ENCODE results near the gene PIM1.

Gene PIM1

DNA sequence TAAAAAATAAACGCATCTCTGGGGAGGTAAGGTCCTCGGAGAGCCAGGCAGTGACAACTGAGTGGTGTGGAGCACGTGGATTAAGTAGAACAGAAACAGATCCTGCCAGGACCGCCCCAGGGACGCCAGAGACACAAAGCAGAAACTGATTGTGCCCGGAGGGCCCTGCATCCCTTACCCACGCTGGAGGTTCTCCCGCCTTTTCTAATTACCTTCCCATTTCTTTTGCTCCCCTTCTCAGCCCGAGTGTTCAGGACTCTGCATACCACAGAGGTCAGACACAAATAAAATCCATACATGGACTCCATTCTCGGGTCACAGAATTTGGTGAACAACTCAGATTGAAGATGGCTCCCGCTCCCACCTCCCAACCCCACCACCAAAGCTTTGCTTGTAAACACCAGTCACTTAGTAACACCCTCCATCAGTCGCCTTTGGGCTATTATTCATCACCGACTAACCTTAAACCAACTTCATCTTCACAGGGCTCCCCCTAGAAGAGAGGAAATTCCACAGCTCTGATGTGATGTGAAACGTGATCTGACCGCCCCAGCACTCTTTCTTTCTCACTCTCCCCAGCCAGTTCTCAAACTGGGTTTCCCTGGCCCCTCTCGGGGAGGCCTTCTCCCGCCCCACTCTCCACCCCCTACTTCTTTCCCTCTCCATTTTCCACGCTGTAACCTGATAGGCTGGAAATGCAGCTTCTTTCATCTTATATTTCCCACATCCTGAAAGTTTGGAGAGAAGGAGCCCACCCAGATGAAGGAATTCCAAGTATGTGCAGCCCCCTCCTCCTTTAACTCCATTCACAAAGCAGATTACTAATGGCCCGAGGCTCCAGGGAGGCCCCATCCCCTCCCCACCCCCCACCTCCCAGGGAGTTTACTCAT is 32.5 kb upstream of the PIM1 start:
- Histone ChIP-seq H3K4me1 (ENCODE audit: control insufficient read depth, insufficient read depth, low read length, poor library complexity, severe bottlenecking) (peaks cover 19% of the 10 kb centered on the region), H3K36me3 (ENCODE audit: control insufficient read depth, insufficient read depth, low read length) (no peaks in the 10 kb centered on the region), H3K27me3 (replicated peaks; ENCODE audit: control insufficient read depth, insufficient read depth, low read length, poor library complexity, severe bottlenecking) (no peaks in the 10 kb centered on the region), H3K4me3 (ENCODE audit: insufficient read depth, low read depth, low read length, poor library complexity, severe bottlenecking) (no peak overlapping the region), H3K27ac (ENCODE audit: insufficient read depth, low read length, poor library complexity, severe bottlenecking) (no peak overlapping the region), H3K9me3 (ENCODE audit: control insufficient read depth, low read length) (no peaks in the 10 kb centered on the region)
- peak in 2 of 3 donors; percentile 13 to 37 for DNase-seq

DNA sequence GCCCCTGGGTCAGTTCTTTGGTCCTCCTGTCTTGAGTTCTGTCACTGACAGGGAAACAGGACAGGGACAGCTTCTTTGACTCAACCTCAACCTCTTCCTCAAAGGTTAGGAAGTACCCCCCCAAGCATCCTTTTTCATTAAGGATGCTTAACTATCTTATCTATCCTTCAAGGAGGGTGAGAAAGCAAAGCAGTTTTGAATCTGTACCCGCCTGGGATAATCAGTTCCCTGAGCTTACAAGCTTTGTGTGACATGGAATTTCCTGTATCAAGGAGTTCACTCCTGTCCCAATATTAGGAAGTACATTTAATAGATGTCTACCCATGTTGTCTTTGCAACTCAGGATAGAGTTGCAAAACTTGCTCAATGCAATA is 31.1 kb upstream of the PIM1 start:
- H3K9me3 ChIP-seq (ENCODE audit: control insufficient read depth, low read length): no peaks in the 10 kb centered on the region
- no peaks in the 10 kb centered on the region for H3K36me3 ChIP-seq (ENCODE audit: control insufficient read depth, insufficient read depth, low read length)
- no peak overlapping the region for H3K27ac ChIP-seq (ENCODE audit: insufficient read depth, low read length, poor library complexity, severe bottlenecking)
- peaks cover 18% of the 10 kb centered on the region for H3K4me1 ChIP-seq (ENCODE audit: control insufficient read depth, insufficient read depth, low read length, poor library complexity, severe bottlenecking)
- H3K4me3 ChIP-seq (ENCODE audit: insufficient read depth, low read depth, low read length, poor library complexity, severe bottlenecking): no peak overlapping the region
- DNase-seq: no peak
- no peaks in the 10 kb centered on the region for H3K27me3 ChIP-seq (replicated peaks; ENCODE audit: control insufficient read depth, insufficient read depth, low read length, poor library complexity, severe bottlenecking)

DNA sequence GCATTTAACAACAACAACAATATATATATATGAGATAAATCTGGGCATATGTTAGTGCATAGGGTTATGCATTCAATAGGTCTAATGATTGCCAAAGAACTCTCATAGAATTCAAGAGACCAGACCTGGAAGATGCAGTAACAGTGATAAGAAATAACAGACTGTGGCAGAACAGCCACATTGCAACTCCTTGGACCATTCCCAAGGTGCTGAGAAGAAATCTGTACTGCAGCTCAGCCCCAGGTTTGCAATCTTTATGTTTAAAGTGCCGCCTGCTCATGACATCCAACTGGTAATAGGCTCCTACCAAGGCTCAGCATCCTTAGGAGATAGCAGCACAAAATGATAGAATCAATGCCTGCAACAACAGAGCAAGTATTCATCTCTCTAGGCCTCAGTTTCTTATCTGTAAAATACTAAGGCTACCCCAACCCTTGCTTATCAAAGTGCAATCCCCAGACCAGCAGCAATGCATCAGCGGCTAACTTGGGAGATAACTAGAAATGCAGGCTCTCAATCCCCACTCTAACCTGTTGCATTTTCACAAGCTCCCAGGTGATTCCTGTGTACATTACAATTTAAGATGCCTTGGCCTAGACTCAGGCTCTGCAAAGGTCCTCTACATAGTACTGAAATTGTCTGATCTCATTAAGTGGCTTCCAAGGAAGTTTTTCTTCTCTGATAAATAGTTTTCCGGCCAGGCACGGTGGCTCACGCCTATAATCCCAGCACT is 30.6 kb upstream of the PIM1 start:
- peaks cover 12% of the 10 kb centered on the region for H3K4me1 ChIP-seq (ENCODE audit: control insufficient read depth, insufficient read depth, low read length, poor library complexity, severe bottlenecking)
- H3K4me3 ChIP-seq (ENCODE audit: insufficient read depth, low read depth, low read length, poor library complexity, severe bottlenecking): no peak overlapping the region
- no peak for DNase-seq
- no peaks in the 10 kb centered on the region for H3K27me3 ChIP-seq (replicated peaks; ENCODE audit: control insufficient read depth, insufficient read depth, low read length, poor library complexity, severe bottlenecking)
- H3K9me3 ChIP-seq (ENCODE audit: control insufficient read depth, low read length): no peaks in the 10 kb centered on the region
- H3K27ac ChIP-seq (ENCODE audit: insufficient read depth, low read length, poor library complexity, severe bottlenecking): no peak overlapping the region
- H3K36me3 ChIP-seq (ENCODE audit: control insufficient read depth, insufficient read depth, low read length): no peaks in the 10 kb centered on the region

DNA sequence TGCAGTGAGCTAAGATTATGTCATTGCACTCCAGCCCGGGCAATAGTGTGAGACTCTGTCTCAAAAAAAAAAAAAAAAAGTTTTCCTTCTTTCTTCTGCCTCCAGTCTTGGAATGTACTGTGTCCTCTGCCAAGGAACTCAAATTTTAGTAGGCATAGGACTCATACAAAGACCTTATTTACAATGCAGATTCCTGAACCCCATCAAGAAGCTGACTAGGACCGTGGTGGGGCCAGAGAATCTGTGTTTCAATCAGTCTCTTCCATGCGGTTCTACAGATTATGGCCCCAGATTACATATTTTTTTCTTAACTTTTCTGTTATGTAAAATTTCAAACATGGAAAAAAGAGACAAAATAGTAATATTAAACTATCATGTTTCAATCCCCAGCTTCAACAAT is 29.8 kb upstream of the PIM1 start:
- H3K27ac ChIP-seq (ENCODE audit: insufficient read depth, low read length, poor library complexity, severe bottlenecking): no peak overlapping the region
- peaks cover 10% of the 10 kb centered on the region for H3K4me1 ChIP-seq (ENCODE audit: control insufficient read depth, insufficient read depth, low read length, poor library complexity, severe bottlenecking)
- no peaks in the 10 kb centered on the region for H3K36me3 ChIP-seq (ENCODE audit: control insufficient read depth, insufficient read depth, low read length)
- no peaks in the 10 kb centered on the region for H3K9me3 ChIP-seq (ENCODE audit: control insufficient read depth, low read length)
- DNase-seq: no peak
- no peaks in the 10 kb centered on the region for H3K27me3 ChIP-seq (replicated peaks; ENCODE audit: control insufficient read depth, insufficient read depth, low read length, poor library complexity, severe bottlenecking)
- H3K4me3 ChIP-seq (ENCODE audit: insufficient read depth, low read depth, low read length, poor library complexity, severe bottlenecking): no peak overlapping the region

DNA sequence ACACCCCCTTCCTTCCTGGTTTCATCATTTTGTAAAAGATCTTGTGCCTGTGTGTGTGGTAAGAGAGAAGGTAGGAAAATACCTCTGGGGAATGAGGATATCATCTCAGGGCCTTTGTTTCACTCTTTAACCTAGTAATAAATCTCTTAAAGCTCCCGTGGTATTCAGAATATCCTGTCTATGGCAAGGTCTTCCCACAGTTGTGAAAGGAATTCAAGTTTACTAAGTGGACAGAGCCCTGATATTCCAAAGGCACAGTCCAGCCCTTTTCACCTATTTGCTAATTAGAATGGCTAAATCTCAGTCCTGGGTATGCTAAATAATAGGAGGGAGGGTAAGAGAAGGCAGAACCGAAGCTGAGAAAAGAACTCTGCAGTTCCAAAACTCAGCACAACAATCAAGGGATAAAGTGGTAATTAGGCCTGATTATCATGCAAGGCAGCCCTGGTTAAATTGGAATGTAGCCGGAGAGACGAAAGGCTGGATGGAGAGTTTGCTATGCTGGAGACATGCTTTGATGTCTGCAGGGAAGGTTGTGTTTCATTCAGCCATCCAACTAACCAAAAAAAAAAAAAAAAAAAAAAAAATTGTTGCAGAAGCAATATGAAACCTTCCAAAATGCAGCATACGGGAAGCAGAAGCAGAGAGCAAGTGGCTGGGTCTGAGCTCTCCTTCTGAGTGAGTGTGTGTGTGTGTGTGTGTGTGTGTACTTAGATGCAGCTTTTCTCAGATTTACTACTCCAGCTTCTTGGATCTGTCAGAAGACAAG is 28.5 kb upstream of the PIM1 start:
- H3K4me1 ChIP-seq (ENCODE audit: control insufficient read depth, insufficient read depth, low read length, poor library complexity, severe bottlenecking): peaks cover 10% of the 10 kb centered on the region
- H3K9me3 ChIP-seq (ENCODE audit: control insufficient read depth, low read length): no peaks in the 10 kb centered on the region
- no peaks in the 10 kb centered on the region for H3K27me3 ChIP-seq (replicated peaks; ENCODE audit: control insufficient read depth, insufficient read depth, low read length, poor library complexity, severe bottlenecking)
- H3K36me3 ChIP-seq (ENCODE audit: control insufficient read depth, insufficient read depth, low read length): no peaks in the 10 kb centered on the region
- peak overlapping the region; percentile 33 for H3K27ac ChIP-seq (ENCODE audit: insufficient read depth, low read length, poor library complexity, severe bottlenecking)
- DNase-seq: no peak
- H3K4me3 ChIP-seq (ENCODE audit: insufficient read depth, low read depth, low read length, poor library complexity, severe bottlenecking): no peak overlapping the region

DNA sequence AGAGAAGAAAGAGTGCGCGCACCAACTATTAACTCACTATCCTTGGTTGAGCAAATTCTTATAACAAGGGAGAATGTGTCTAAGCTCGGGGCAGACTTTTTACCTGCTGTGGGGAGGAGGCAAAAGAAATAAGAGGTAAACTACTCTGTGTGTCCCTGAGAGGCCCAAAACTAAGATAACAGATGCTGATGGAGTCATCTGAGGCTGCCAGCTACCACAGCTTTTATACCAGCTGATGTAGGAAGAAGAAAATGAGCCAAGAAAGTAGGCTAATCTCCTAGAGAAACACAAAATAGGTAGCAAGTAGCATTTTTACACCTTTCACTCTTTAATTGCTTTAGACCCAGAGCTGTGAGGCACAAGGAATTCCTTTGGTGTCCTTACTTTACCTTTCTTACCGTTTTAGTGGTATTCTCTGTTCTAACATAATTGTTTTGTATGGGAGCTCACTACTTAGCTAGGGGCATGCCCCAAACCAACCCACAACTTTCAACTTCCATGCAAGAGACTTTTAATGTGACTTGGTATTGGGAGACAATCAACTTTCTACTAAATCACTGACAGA is 27.8 kb upstream of the PIM1 start:
- Histone ChIP-seq H3K9me3 (ENCODE audit: control insufficient read depth, low read length) (no peaks in the 10 kb centered on the region), H3K36me3 (ENCODE audit: control insufficient read depth, insufficient read depth, low read length) (no peaks in the 10 kb centered on the region), H3K4me1 (ENCODE audit: control insufficient read depth, insufficient read depth, low read length, poor library complexity, severe bottlenecking) (peaks cover 10% of the 10 kb centered on the region), H3K27ac (ENCODE audit: insufficient read depth, low read length, poor library complexity, severe bottlenecking) (peak overlapping the region; percentile 33), H3K27me3 (replicated peaks; ENCODE audit: control insufficient read depth, insufficient read depth, low read length, poor library complexity, severe bottlenecking) (no peaks in the 10 kb centered on the region), H3K4me3 (ENCODE audit: insufficient read depth, low read depth, low read length, poor library complexity, severe bottlenecking) (no peak overlapping the region)
- DNase-seq: no peak

DNA sequence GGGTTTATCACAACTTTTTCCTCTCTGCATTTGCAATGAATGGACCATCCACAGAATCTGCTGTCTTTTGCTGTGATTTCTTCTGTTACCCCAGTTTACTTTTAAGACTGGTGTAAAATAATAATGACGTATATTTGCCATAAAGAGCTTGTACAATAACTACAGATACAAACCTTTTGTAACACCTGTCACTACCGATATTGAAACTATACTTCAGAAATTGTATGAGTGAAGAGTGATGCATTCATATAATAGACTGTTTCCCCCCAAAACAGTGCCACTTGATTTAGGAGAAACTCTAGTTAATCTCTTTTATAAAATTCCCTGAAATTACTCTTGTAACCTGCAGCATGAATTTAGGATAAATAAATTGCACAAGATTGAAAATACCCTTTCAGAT is 26.4 kb upstream of the PIM1 start:
- Histone ChIP-seq H3K4me3 (ENCODE audit: insufficient read depth, low read depth, low read length, poor library complexity, severe bottlenecking) (no peak overlapping the region), H3K27me3 (replicated peaks; ENCODE audit: control insufficient read depth, insufficient read depth, low read length, poor library complexity, severe bottlenecking) (no peaks in the 10 kb centered on the region), H3K36me3 (ENCODE audit: control insufficient read depth, insufficient read depth, low read length) (no peaks in the 10 kb centered on the region), H3K9me3 (ENCODE audit: control insufficient read depth, low read length) (no peaks in the 10 kb centered on the region), H3K4me1 (ENCODE audit: control insufficient read depth, insufficient read depth, low read length, poor library complexity, severe bottlenecking) (peaks cover 4% of the 10 kb centered on the region), H3K27ac (ENCODE audit: insufficient read depth, low read length, poor library complexity, severe bottlenecking) (no peak overlapping the region)
- DNase-seq: no peak

DNA sequence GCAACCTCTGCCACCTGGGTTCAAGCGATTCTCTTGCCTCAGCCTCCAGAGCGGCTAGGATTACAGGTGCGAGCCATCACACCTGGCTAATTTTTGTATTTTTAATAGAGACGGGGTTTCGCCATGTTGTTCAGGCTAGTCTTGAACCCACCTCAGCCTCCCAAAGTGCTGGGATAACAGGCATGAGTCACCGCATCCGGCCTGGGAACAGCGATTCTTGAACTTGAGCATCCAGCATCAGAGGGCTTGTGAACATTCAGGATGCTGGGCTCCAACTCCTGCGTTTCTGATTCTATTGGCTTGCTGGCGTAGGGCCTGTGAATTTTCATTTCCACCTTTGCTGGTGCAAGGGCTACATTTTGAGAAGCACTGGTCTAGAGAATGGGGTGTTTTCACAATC is 24.5 kb upstream of the PIM1 start:
- Histone ChIP-seq H3K27me3 (replicated peaks; ENCODE audit: control insufficient read depth, insufficient read depth, low read length, poor library complexity, severe bottlenecking) (no peaks in the 10 kb centered on the region), H3K36me3 (ENCODE audit: control insufficient read depth, insufficient read depth, low read length) (no peaks in the 10 kb centered on the region), H3K9me3 (ENCODE audit: control insufficient read depth, low read length) (no peaks in the 10 kb centered on the region), H3K27ac (ENCODE audit: insufficient read depth, low read length, poor library complexity, severe bottlenecking) (no peak overlapping the region), H3K4me1 (ENCODE audit: control insufficient read depth, insufficient read depth, low read length, poor library complexity, severe bottlenecking) (peaks cover 4% of the 10 kb centered on the region), H3K4me3 (ENCODE audit: insufficient read depth, low read depth, low read length, poor library complexity, severe bottlenecking) (no peak overlapping the region)
- DNase-seq: no peak

DNA sequence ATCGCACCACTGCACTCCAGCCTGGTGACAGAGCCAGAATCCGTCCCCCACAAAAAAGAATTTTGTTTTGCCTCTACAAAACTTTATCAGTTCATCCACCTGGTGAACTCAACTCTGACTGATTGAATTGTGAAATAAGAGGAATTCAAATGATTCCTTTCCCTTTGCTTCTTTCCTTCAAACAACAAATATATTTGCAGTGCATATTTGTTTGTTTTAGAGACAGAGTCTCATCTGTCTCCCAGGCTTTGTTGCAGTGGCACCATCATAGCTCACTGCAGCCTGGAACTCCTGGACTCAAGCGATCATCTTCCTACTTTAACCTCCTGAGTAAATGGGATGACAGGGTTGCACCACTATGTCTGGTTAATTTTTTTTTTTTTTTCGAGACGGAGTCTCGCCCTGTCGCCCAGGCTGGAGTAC is 23.2 kb upstream of the PIM1 start:
- Histone ChIP-seq H3K27me3 (replicated peaks; ENCODE audit: control insufficient read depth, insufficient read depth, low read length, poor library complexity, severe bottlenecking) (no peaks in the 10 kb centered on the region), H3K36me3 (ENCODE audit: control insufficient read depth, insufficient read depth, low read length) (no peaks in the 10 kb centered on the region), H3K27ac (ENCODE audit: insufficient read depth, low read length, poor library complexity, severe bottlenecking) (no peak overlapping the region), H3K9me3 (ENCODE audit: control insufficient read depth, low read length) (no peaks in the 10 kb centered on the region), H3K4me3 (ENCODE audit: insufficient read depth, low read depth, low read length, poor library complexity, severe bottlenecking) (no peak overlapping the region), H3K4me1 (ENCODE audit: control insufficient read depth, insufficient read depth, low read length, poor library complexity, severe bottlenecking) (no peaks in the 10 kb centered on the region)
- no peak for DNase-seq

All from effector memory CD4-positive, alpha-beta T cell (primary cell).